NCI-H2227 (cell line): ENCODE results near the gene FAM180B.

ENCODE experiments used
- DNase-seq: peaks from one replicate; lab custom pipeline; 2025; ENCODE audit not compliant: unreplicated experiment; lab: John Stamatoyannopoulos, UW

FAM180B gene

GRCh38 chr11:47566149-47566698 lies 20.3 kb upstream of the FAM180B start:
- no peak for DNase-seq

GRCh38 chr11:47569646-47570045 lies 16.8 kb upstream of the FAM180B start:
- DNase-seq: no peak

GRCh38 chr11:47570651-47571356 lies 15.7 kb upstream of the FAM180B start:
- DNase-seq: no peak

- DNase-seq: no peak
Measured at GRCh38 chr11:47571357-47571729, 15.1 kb upstream of the FAM180B start.

GRCh38 chr11:47571895-47572294 lies 14.6 kb upstream of the FAM180B start:
- DNase-seq: no peak

GRCh38 chr11:47572715-47573255 lies 13.7 kb upstream of the FAM180B start:
- DNase-seq: peak; percentile 72

- peak; percentile 42 for DNase-seq
Measured at GRCh38 chr11:47573321-47573720, 13.2 kb upstream of the FAM180B start.

- DNase-seq: peak; percentile 47
Measured at GRCh38 chr11:47577460-47578041, 8.9 kb upstream of the FAM180B start.

GRCh38 chr11:47578524-47579494 lies 7.7 kb upstream of the FAM180B start, which contains the start of the genes KBTBD4 and NDUFS3:
Gene KBTBD4 (minus strand): TSS chr11:47578970. CDS start chr11:47578951, 19 bp downstream.
Gene NDUFS3 (plus strand): TSS chr11:47579074. CDS start chr11:47579092, 18 bp downstream.
- peak; percentile 95 for DNase-seq

GRCh38 chr11:47583844-47584243 lies 2.6 kb upstream of the FAM180B start:
- no peak for DNase-seq

GRCh38 chr11:47587039-47587716 lies 700 bp downstream of the FAM180B start:
- no peak for DNase-seq

GRCh38 chr11:47587723-47588326 lies 1.3 kb downstream of the FAM180B start:
- DNase-seq: no peak

- no peak for DNase-seq
Measured at GRCh38 chr11:47589118-47589517, 2.6 kb downstream of the FAM180B start.

GRCh38 chr11:47589584-47589976 lies 3.1 kb downstream of the FAM180B start:
- no peak for DNase-seq

- no peak for DNase-seq
Measured at GRCh38 chr11:47589977-47590861, 3.7 kb downstream of the FAM180B start.

- DNase-seq: no peak
Measured at GRCh38 chr11:47591764-47592163, 5.3 kb downstream of the FAM180B start.

GRCh38 chr11:47592251-47592650 lies 5.8 kb downstream of the FAM180B start:
- no peak for DNase-seq

GRCh38 chr11:47592970-47593369 lies 6.5 kb downstream of the FAM180B start:
- DNase-seq: no peak

GRCh38 chr11:47593492-47593933 lies 7.0 kb downstream of the FAM180B start:
- DNase-seq: no peak
